ENCODE data around the gene ANKLE2.
"Not testable (repeated sequence)": the region's sequence is repeated elsewhere in the genome, so short reads cannot be mapped to it uniquely, and the experiment has no call there.

ANKLE2 gene

DNA sequence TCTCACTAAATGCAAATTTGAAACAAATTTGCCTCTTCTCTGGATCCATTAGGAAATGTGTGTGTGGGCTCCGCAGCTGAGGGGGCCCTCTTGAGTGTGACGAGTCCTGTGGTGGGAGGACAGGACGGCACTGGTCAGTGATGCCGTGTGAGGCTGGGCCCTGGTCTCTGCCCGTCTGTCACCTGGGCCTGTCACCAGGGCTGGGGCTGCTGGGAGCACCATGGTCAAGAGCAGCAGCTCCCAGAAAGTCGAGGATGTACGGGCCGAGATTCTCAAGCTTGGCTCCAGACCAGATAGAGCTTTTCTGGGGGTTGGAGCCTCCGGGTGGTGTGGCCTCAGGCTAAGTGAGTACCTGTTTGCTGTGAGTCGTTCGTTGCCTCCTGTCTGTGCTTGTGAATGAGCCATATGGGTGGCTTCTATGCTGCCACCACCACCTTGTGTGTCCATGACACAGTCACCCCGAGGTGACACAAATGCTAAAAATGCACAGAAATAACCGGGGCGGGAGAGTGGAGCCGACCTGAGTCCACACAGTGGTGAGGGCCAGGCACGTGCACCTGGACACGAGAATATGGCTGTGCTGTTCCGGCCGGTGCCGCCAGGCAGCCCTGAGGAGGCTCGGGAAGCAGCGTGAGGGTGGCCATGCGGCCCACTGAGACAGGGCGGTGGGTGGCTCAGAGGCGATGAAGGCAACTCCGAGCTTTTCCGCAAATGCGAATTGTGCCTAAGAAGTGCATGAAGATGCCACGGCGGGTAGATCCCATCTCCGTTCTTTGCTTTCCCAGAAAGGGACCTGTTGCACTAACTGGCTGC, 42.3 kb downstream of the ANKLE2 start:
- DNase-seq (ENCODE audit: low read depth in 3 of 3): no peak

DNA sequence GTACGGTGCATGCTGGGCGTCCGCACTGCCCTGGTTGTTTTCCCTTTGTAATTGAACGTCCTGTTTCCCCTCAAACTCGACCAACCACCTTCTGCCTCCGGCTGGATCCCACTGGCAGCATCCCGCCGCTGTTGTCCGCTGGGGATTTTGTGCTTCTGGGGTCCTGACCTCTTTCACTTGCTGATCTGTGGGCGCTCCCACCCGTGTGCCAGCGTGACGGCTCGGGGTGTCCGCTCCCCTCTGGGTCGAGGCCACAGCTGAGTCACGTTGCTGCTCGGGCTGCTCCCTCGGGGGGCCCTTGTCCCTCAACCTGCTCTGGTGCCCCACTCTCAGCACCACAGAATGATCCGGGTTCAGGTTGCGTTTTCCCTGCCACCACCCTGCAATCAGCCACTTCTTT, 43.0 kb downstream of the ANKLE2 start:
- DNase-seq (ENCODE audit: low read depth in 3 of 3): no peak

DNA sequence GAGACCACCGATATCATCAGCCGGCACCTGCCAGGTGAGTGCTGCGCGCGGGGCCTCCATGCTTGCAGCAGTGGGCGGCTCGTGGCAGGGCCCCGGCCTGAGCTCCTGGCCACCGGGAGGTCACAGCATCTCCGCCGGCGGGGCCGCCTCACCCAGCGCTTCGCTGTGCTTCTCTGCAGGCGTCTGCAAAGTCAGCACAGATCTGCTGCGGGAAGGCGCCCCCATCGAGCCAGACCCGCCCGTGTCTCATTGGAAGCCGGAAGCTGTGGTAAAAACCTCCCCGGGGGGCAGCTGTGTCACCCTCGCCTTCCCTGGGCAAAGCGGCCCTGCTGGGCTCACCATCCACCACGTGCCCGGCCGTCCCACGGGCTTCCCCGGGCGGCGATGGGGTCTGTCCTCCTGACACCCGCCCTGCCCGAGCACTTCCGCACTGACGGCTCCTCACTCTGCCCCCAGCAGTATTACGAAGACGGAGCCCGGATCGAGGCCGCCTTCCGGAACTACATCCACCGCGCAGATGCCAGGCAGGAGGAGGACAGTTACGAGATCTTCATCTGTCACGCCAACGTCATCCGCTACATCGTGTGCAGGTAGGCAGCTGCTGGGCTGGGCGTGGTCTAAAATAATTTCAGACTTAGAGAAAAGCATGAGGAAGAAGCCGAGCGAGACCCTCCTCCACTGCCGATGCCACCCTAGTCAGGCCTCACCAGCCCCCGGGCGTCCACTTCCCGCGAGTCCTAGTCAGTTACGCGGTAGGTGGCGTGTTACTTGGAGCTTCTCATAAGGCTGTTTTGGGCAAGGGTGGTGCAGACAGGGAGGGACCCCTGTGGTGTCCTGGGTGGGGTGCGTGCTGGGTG, 43.9 kb downstream of the ANKLE2 start:
- DNase-seq (ENCODE audit: low read depth in 3 of 3): no peak

DNA sequence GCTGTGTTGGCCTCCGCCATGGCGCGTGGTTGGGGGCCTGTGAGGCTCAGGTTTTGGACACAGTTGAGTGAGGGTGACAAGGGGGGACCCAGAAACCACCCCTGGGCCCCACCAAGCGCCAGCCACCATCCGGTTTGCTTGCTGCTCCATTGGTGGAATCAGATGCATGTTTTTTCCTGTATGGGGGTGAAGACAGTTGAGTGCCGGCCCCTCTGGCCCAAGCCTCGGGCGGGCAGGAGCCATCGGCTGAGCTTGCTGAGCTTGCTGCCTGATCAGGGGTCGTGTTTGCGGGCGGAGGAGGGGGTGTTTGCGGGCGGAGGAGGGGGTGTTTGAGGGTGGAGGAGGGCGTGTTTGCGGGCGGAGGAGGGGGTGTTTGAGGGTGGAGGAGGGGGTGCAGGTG, 44.6 kb downstream of the ANKLE2 start:
- DNase-seq (ENCODE audit: low read depth in 3 of 3): no peak

DNA sequence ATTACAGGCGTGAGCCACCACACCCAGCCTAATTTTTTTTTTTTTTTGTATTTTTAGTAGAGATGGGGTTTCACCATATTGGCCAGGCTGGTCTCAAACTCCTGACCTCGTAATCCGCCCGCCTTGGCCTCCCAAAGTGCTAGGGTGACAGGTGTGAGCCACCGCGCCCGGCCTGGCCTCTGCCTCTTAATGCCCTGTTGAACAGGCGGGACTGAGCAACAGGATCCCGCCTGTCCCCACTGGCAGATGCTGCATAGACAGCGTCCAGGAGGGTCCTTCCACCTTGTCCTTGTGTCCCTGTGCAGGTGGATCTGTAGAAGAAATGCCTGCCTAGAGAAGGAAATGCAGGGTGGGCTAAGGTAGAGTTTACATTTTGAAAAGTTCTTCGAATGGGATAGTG, 45.3 kb downstream of the ANKLE2 start:
- DNase-seq (ENCODE audit: low read depth in 3 of 3): no peak

DNA sequence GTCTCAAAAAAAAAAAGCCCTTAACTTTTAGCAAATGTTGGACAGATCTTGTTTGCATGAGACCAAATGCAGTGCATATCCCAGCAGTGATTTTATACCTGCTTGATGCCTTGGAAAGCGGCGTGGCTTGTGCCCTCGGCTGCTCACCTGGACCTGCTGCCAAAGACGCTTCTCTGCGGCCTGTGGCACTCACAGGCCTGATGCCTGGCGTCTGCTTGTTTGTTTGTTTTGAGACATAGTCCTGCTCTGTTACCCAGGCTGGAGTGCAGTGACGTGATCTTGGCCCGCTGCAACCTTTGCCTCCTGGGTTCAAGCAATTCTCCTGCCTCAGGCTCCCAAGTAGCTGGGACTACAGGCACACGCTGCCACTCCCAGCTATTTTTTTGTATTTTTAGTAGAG, 45.8 kb downstream of the ANKLE2 start:
- no peak for DNase-seq (ENCODE audit: low read depth in 3 of 3)

DNA sequence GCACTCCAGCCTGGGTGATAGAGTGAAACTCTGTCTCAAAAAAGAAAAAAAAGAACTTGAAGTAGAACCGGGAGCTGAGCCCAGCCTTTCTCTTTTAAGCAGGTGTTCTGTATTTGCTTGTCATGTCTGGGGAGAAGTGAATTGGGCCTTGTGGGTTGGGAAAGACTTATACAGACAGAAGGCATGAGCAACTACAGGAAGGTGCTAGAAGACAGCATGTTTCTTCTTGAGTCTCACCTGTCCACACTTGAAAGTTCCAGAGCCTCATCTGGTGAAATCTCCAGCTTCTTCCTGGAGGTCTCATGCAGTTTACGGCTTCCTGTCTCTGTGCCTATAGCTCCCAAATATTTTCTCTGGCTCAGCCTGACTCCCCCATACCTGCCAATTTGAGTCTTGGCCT, 48.5 kb downstream of the ANKLE2 start:
- DNase-seq (ENCODE audit: low read depth in 3 of 3): no peak

DNA sequence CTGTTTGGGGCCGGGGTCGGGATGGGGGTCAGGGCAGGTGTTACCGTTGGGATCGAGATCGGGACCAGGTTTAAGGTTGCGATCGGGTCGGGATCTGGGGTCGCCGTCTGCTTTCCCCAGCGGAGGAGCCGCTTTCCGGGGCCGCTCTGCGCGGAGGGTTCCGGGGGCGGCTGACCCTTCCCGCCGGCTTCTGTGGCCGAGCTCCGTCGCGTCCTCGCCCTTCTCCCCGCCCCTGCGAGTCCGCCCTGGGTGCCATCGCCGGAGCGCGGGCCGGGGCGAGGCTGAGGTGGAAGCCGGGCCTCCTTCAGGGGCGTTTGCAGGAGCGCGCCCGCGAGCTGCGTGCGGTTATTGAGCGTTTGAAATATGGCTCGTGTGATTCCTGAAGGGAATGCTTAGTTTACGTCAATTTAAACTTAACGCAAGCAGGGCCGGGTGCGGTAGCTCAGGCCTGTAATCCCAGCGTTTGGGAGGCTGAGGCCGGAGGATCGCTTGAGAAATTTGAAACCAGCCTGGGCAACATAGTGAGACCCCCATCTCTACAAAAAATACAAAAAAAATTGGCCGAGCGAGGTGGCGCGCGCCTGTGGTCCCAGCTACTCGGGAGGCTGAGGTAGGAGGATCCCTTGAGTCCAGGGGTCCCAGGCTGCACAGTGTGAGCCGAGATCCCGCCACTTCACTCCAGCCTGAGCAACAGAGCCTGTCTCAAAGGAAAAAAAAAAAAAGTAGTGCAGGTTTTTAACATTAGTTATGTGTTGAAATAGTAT, 50.4 kb downstream of the ANKLE2 start:
- DNase-seq (ENCODE audit: low read depth in 3 of 3): peak in 1 of 3 experiments; percentile 23

DNA sequence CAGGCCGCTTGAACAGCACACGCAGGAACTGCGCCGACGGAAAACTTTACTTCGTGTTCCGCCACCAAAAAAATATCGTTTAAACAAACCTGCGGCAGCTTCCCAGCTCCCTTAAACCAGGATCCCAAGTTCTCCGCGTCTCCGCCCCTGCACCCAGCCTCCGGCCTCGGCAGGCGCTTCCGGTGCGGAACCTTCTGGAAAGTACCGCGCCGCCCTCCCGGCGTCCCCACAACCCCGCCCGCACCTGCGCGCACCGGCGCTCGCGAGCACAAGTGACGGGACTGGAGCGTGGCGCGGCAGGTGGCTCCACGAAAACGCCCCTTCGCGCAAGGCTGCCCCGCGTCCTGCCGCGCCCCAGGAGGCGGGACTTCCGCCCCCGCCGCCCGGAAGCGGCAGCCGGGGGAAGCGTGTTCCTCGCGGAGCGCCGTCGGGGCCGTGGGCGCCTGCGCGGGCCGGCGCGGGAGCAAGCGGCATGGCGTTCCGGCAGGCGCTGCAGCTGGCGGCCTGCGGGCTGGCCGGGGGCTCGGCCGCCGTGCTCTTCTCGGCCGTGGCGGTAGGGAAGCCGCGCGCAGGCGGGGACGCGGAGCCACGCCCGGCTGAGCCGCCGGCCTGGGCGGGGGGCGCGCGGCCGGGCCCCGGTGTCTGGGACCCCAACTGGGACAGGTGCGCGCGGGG, 51.1 kb downstream of the ANKLE2 start, which contains the start of gene PGAM5:
Gene PGAM5 (plus strand): TSS at position 438 of the 675 bp plus-strand sequence. CDS start 35 bp downstream, at position 473.
- peak; percentile 77 to 89 (median 84) for DNase-seq (ENCODE audit: low read depth in 3 of 3)

DNA sequence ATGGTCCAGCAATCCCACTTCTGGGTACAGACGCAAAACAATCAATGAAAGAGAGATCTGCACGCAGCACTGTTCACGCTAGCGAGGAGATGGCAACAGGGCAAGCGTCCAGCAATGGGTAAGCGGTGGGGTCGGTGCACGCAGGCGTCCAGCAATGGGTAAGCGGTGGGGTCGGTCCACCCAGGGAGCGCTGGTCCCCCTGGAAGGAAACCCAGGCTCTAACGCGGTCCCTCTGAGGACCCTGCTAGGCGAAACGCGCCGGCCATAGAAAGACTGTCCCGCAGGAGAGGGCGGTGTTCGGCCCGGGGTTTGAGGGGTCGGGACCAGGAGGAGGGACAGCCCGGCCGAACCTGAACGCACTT, 51.6 kb downstream of the ANKLE2 start:
- no peak for DNase-seq (ENCODE audit: low read depth in 3 of 3)

DNA sequence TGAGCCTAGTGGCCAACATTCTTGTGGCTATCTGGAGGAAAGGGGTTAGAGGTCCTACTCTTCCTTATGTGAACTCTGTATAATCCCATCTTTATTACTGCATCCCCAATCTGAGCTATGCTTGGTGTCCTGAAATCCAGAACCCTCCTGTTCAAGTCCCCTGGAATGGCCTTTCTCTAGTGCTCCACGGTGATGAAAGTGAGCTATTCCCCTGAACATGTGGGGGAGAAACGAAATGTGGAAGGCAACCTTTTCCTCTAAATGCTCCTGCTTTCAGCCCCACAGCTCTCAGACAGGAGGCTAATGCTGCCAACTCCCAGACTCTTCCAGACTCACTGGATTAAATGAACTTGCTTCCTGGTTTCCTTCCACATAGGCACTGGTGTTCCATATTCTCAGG, 53.5 kb downstream of the ANKLE2 start:
- no peak for DNase-seq (ENCODE audit: low read depth in 3 of 3)

DNA sequence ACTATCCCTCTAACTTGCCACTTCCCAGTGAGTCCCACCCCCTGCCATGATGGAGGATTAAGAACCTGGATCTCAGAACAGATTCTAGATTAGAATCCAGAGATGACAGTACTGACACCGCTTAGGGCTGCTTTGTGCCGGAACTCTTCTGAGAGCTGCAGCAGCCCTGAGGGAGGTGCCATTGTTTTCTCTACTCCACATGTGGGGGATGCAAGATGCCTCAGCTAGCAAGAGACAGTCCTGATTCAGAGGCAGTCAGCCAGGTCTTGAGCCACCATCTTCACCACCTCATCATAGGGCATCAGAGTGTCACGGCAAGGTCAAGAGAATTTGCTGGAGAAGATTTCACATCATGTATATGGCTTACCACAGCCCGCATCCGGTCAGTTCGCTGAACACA, 54.4 kb downstream of the ANKLE2 start:
- no peak for DNase-seq (ENCODE audit: low read depth in 3 of 3)

DNA sequence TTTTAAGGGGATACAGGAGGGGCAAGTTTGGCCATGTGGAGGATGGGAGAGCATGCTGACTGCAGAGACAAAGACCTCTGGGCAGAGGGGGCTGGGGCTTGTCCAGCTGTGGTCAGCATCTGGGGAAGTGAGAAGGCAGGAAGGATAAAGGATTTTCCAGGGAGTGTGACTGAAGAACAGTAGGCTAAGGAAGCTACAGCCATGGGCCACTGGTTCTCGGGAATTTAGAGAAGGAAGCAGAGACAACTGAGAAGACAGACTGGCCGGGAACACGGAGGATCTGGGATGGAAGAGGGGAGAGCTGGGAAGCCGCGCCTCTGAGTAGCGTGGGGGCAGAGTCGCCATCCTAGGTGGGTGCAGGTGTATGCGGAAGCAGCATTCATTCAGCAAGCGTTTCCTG, 58.0 kb downstream of the ANKLE2 start:
- no peak for DNase-seq (ENCODE audit: low read depth in 3 of 3)

DNA sequence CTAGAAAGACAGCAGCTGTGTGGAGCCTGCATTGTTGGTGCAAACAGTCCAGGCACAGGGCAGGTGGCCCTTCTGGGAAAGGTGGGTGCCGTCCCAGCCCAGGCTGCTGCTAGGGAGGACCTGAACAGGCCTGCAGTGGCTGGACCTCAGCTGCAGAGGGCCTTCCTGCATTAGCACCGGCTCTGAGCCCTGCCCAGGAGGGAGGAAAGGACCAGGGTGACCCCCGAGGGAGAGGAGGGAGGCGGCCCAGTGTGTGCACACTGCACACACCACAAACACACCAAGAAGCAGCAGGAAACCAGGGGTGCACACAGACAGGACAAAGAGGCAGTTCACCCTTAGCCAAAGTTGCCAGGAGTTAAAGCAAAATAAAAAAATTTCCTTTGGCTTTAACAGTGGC, 59.0 kb downstream of the ANKLE2 start:
- DNase-seq (ENCODE audit: low read depth in 3 of 3): no peak

DNA sequence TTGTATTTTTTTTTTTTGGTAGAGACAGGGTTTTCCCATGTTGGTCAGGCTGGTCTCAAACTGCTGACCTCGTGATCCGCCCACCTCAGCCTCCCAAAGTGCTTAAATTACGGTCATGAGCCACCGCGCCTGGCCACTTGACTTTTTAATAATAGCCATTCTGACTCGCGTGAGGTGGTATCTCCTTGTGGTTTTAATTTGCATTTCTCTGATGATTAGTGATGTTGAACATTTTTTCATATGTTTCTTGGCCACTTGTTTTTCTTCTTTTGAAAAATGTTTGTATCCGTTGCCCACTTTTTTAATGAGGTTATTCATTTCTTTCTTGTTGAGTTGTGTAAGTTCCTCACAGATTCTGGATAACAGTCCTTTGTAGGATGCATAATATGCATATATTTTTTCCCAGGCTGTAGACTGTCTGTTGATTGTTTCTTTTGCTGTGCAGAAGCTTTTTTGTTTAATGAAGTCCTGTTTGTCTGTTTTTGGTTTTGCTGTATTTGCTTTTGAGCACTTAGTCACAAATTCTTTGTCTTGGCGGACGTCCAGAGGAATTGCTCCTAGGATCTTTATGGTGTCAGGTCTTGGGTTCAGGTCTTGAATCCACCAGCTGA, 61.3 kb downstream of the ANKLE2 start:
- DNase-seq (ENCODE audit: low read depth in 3 of 3): no peak

DNA sequence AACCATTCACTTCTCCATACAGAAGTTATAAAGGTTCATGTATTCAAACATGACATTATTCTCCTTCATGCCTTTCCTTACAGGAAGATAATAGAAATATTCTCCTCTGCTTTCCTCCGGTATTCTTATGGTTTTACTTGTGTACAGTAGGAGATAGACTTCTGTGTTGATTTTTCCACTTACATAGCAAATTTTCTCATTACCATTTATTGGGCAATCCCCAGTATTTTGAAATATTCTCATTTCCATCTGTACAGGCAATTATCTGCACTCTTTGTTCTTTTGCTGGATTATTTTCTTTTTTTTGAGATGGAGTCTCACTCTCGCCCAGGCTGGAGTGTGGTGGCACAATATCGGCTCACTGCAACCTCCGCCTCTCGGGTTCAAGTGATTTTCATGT, 63.3 kb downstream of the ANKLE2 start:
- no peak for DNase-seq (ENCODE audit: low read depth in 3 of 3)

DNA sequence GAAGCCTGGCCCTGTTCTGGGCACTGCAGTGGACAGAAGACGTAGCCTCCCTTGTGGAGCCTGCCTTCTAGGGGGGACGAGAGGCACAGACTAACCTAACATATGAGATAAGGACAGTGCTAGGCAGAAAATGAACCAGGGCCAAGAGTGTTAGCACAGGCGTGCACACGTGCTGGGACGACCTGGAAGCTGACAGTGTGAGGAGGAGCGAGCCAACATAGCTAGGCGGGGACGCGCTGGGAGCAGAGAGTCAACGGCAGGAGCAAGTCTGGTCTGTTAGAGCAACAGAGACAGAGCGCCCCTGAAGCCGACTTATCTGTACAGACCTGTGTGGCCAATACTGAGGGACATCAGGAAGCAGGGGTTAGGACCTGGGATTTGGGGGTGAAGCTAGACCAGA, 66.2 kb downstream of the ANKLE2 start:
- DNase-seq (ENCODE audit: low read depth in 3 of 3): no peak

DNA sequence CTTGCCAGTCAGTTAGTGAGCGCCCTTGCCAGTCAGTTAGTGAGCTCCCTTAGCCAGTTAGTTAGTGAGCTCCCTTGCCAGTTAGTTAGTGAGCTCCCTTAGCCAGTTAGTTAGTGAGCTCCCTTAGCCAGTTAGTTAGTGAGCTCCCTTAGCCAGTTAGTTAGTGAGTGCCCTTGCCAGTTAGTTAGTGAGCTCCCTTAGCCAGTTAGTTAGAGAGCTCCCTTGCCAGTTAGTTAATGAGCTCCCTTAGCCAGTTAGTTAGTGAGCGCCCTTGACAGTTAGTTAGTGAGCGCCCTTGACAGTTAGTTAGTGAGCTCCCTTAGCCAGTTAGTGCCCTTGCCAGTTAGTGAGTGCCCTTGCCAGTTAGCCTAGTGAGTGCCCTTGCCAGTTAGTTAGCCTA, 66.7 kb downstream of the ANKLE2 start:
- DNase-seq (ENCODE audit: low read depth in 3 of 3): not testable (repeated sequence)

DNA sequence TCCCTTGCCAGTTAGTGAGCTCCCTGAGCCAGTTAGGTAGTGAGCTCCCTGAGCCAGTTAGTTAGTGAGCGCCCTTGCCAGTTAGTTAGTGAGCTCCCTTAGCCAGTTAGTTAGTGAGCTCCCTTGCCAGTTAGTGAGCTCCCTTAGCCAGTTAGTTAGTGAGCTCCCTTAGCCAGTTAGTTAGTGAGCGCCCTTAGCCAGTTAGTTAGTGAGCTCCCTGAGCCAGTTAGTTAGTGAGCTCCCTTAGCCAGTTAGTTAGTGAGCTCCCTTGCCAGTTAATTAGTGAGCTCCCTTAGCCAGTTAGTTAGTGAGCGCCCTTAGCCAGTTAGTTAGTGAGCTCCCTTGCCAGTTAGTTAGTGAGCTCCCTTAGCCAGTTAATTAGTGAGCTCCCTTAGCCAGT, 69.6 kb downstream of the ANKLE2 start:
- DNase-seq (ENCODE audit: low read depth in 3 of 3): not testable (repeated sequence)

DNA sequence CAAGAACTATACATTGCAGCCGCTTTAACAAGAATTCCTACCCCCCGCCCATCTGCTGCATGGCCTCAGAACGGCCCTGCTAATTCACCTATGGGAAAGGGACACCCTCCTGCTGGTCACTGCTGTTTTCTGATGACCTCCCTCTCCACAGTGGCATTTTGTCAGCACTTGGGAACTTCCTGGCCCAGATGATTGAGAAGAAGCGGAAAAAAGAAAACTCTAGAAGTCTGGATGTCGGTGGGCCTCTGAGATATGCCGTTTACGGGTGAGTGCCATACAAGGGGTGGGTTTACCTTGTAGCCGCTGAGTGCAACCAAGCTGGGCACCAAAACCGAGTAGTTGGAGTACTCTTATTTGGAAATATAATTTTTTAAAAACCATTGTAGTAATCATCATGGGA, 71.5 kb downstream of the ANKLE2 start:
- no peak for DNase-seq (ENCODE audit: low read depth in 3 of 3)

DNA sequence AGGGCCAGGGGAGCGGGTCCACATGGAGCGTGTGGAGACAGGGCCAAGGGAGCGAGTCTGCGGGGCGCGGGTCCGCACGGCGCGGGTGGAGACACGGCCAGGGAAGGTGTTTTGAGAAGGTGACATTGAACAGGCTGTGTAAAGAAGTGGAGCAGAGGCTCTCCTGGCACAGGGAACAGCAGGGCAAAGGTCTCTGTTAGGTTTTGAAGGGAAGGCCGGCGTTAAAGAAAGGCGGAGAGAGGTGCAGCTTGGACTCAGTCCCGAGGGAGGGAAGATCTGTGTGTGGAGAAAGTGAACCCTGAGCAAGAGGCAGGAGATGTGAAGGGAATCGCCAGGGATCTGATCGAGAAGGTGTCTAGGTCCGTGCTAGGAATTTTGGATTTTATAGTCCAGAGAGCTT, 72.4 kb downstream of the ANKLE2 start:
- no peak for DNase-seq (ENCODE audit: low read depth in 3 of 3)
